ENCODE data around the gene LONP1. TPM values are rescaled to one million over a fixed set of nuclear protein-coding genes. Genes with fewer than 3 reads are reported as not detected.

The LONP1 gene
- total and polyA plus RNA-seq, 2 of the 8 experiments (the other 6 are each of a cell fraction or from before 2014, with no cell fraction given) = 98.1 to 117 TPM

- TF ChIP-seq KDM4A (IDR thresholded peaks at IDR 0.05; ENCODE audit: low read depth, low read length, severe bottlenecking) (no peak), SP4 (IDR thresholded peaks at IDR 0.05; ENCODE audit: low read length) (no peak), POLR2AphosphoS5 (IDR thresholded peaks at IDR 0.05; ENCODE audit: low read depth, low read length) (no peak), RXRA (IDR thresholded peaks at IDR 0.05; ENCODE audit: insufficient read depth, low read depth, low read length) (no peak), CBX8 (IDR thresholded peaks at IDR 0.05; ENCODE audit: borderline replicate concordance, low read depth, low read length) (no peak), JUN (IDR thresholded peaks at IDR 0.05; ENCODE audit: low read depth, low read length) (no peak), SIRT6 (IDR thresholded peaks at IDR 0.05; ENCODE audit: low read length) (no peak), ASH2L (IDR thresholded peaks at IDR 0.05; ENCODE audit: low read length) (no peak)
Observed at GRCh38 chr19:5743630-5744029, 23.7 kb upstream of the LONP1 start (continued).

Data from H1 (cell line).